ENCODE data around the gene MYOM1. TPM values are rescaled to one million over a fixed set of nuclear protein-coding genes. Genes with fewer than 3 reads are reported as not detected.

The MYOM1 gene
- total RNA-seq, 1 experiment from 2014 or later = 0.26 TPM

- no peak for DNase-seq (ENCODE audit: low read depth, low spot score)
- in situ Hi-C loops (cut with HindIII; ENCODE audit: low pct_unique_long_range_greater_than_20kb, low sequenced_read_pairs) = no loop called here
Observed at GRCh38 chr18:3117493-3118192, 102.1 kb downstream of the MYOM1 start.

- DNase-seq (ENCODE audit: low read depth, low spot score) = no peak
- in situ Hi-C loops (cut with HindIII; ENCODE audit: low pct_unique_long_range_greater_than_20kb, low sequenced_read_pairs) = no loop called here
Observed at GRCh38 chr18:3115447-3116030, 104.2 kb downstream of the MYOM1 start.

GRCh38 chr18:3114451-3114850 lies 105.3 kb downstream of the MYOM1 start:
- DNase-seq (ENCODE audit: low read depth, low spot score) = no peak
- in situ Hi-C loops (cut with HindIII; ENCODE audit: low pct_unique_long_range_greater_than_20kb, low sequenced_read_pairs) = no loop called here

GRCh38 chr18:3114026-3114425 lies 105.7 kb downstream of the MYOM1 start:
- in situ Hi-C loops (cut with HindIII; ENCODE audit: low pct_unique_long_range_greater_than_20kb, low sequenced_read_pairs) = no loop called here
- no peak for DNase-seq (ENCODE audit: low read depth, low spot score)

GRCh38 chr18:3111523-3112240 lies 108.1 kb downstream of the MYOM1 start:
- no peak for DNase-seq (ENCODE audit: low read depth, low spot score)
- in situ Hi-C loops (cut with HindIII; ENCODE audit: low pct_unique_long_range_greater_than_20kb, low sequenced_read_pairs) = no loop called here

GRCh38 chr18:3110034-3110752 lies 109.6 kb downstream of the MYOM1 start:
- no peak for DNase-seq (ENCODE audit: low read depth, low spot score)
- in situ Hi-C loops (cut with HindIII; ENCODE audit: low pct_unique_long_range_greater_than_20kb, low sequenced_read_pairs) = no loop called here

GRCh38 chr18:3107740-3108151 lies 112.0 kb downstream of the MYOM1 start:
- in situ Hi-C loops (cut with HindIII; ENCODE audit: low pct_unique_long_range_greater_than_20kb, low sequenced_read_pairs) = no loop called here

GRCh38 chr18:3104190-3105054 lies 115.3 kb downstream of the MYOM1 start:
- in situ Hi-C loops (cut with HindIII; ENCODE audit: low pct_unique_long_range_greater_than_20kb, low sequenced_read_pairs) = no loop called here
- DNase-seq (ENCODE audit: low read depth, low spot score) = no peak

More at GRCh38 chr18:3107740-3108151, 112.0 kb downstream of the MYOM1 start:
- DNase-seq (ENCODE audit: low read depth, low spot score) = no peak

GRCh38 chr18:3103576-3103975 lies 116.2 kb downstream of the MYOM1 start:
- DNase-seq (ENCODE audit: low read depth, low spot score) = no peak
- in situ Hi-C loops (cut with HindIII; ENCODE audit: low pct_unique_long_range_greater_than_20kb, low sequenced_read_pairs) = no loop called here

- DNase-seq (ENCODE audit: low read depth, low spot score) = no peak
Observed at GRCh38 chr18:3102983-3103382, 116.8 kb downstream of the MYOM1 start.

GRCh38 chr18:3100498-3101132 lies 119.2 kb downstream of the MYOM1 start:
- DNase-seq (ENCODE audit: low read depth, low spot score) = no peak
- in situ Hi-C loops (cut with HindIII; ENCODE audit: low pct_unique_long_range_greater_than_20kb, low sequenced_read_pairs) = no loop called here

More at GRCh38 chr18:3102983-3103382, 116.8 kb downstream of the MYOM1 start:
- in situ Hi-C loops (cut with HindIII; ENCODE audit: low pct_unique_long_range_greater_than_20kb, low sequenced_read_pairs) = no loop called here

- in situ Hi-C loops (cut with HindIII; ENCODE audit: low pct_unique_long_range_greater_than_20kb, low sequenced_read_pairs) = no loop called here
- no peak for DNase-seq (ENCODE audit: low read depth, low spot score)
Observed at GRCh38 chr18:3099327-3099726, 120.4 kb downstream of the MYOM1 start.

- in situ Hi-C loops (cut with HindIII; ENCODE audit: low pct_unique_long_range_greater_than_20kb, low sequenced_read_pairs) = no loop called here
- DNase-seq (ENCODE audit: low read depth, low spot score) = no peak
Observed at GRCh38 chr18:3097082-3097481, 122.7 kb downstream of the MYOM1 start.

- no peak for DNase-seq (ENCODE audit: low read depth, low spot score)
- in situ Hi-C loops (cut with HindIII; ENCODE audit: low pct_unique_long_range_greater_than_20kb, low sequenced_read_pairs) = no loop called here
Observed at GRCh38 chr18:3095921-3096320, 123.8 kb downstream of the MYOM1 start.

GRCh38 chr18:3094338-3094684 lies 125.5 kb downstream of the MYOM1 start:
- in situ Hi-C loops (cut with HindIII; ENCODE audit: low pct_unique_long_range_greater_than_20kb, low sequenced_read_pairs) = no loop called here
- DNase-seq (ENCODE audit: low read depth, low spot score) = no peak

- in situ Hi-C loops (cut with HindIII; ENCODE audit: low pct_unique_long_range_greater_than_20kb, low sequenced_read_pairs) = no loop called here
Observed at GRCh38 chr18:3093624-3094337, 126.0 kb downstream of the MYOM1 start.

More at GRCh38 chr18:3093624-3094337, 126.0 kb downstream of the MYOM1 start:
- DNase-seq (ENCODE audit: low read depth, low spot score) = no peak

Data from SK-MEL-5 (cell line).